ENCODE results near the gene TNNT3. TPM values are rescaled to one million over a fixed set of nuclear protein-coding genes. Genes with fewer than 3 reads are reported as not detected.

The TNNT3 gene
- total RNA-seq, 2 experiments from 2014 or later: 19.1 to 21.9 TPM

DNA sequence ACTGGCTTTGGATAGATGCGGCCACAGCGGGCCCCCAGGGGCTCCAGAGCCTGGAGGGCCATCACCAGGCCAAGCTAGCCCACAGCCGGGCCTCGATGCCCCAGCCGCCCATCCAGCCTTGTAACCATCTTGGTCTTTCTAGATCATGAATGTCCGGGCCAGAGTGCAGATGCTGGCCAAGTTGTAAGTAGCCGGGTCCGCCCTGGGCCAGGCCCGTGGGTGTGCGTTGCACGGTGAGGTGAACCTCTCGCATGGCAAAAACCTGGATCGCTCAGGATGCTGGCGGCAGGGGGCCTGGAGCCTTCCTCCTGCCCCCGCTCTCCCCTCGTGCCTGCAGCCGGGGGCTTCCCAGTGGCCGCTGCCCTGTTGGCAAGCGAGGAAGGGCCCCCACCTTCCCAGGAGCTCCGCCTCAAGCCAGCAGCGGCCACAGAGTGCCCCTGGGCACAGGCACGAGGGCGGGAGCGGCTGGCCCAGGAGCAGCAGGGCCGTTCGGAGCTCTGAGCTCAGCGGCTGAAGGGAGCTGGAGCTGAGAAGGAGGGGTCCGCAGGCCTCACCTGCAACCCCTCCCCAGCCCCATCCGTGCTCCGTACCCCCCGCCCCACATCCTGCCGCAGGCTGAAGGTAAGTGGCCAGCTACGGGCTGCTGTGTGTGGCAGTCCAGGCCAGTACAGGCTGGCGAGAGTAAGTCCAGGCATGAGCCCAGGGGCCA, 16.7 kb downstream of the TNNT3 start:
- no peaks in the 10 kb centered on the region for H3K36me3 ChIP-seq (ENCODE audit: insufficient read depth, low read length)
- ChIA-PET POLR2A (no interaction called here), CTCF (no interaction called here)
- intact Hi-C loops (cut with DNase I, micrococcal nuclease): no loop called here
- peaks cover 4% of the 10 kb centered on the region for H3K27me3 Mint-ChIP-seq
- H3K4me1 Mint-ChIP-seq (ENCODE audit: low read depth): no peaks in the 10 kb centered on the region
- H3K27me3 ChIP-seq (ENCODE audit: control insufficient read depth in 1 of 2, insufficient read depth in 2 of 2, low read length in 2 of 2): no peaks in the 10 kb centered on the region
- no peaks in the 10 kb centered on the region for H3K9me3 Mint-ChIP-seq
- H3K36me3 Mint-ChIP-seq (ENCODE audit: low read depth): no peaks in the 10 kb centered on the region
- no peak overlapping the region for H3K27ac ChIP-seq (ENCODE audit: low read depth in 1 of 2, low read length in 2 of 2)
- H3K4me3 ChIP-seq (ENCODE audit: low read length): no peak overlapping the region
- H3K4me1 ChIP-seq (ENCODE audit: insufficient read depth, low read length): peaks cover 3% of the 10 kb centered on the region
- H3K4me3 Mint-ChIP-seq: no peak overlapping the region
- DNase-seq: peak in 1 of 14 experiments; percentile 0
- TF ChIP-seq, protein P1, sequence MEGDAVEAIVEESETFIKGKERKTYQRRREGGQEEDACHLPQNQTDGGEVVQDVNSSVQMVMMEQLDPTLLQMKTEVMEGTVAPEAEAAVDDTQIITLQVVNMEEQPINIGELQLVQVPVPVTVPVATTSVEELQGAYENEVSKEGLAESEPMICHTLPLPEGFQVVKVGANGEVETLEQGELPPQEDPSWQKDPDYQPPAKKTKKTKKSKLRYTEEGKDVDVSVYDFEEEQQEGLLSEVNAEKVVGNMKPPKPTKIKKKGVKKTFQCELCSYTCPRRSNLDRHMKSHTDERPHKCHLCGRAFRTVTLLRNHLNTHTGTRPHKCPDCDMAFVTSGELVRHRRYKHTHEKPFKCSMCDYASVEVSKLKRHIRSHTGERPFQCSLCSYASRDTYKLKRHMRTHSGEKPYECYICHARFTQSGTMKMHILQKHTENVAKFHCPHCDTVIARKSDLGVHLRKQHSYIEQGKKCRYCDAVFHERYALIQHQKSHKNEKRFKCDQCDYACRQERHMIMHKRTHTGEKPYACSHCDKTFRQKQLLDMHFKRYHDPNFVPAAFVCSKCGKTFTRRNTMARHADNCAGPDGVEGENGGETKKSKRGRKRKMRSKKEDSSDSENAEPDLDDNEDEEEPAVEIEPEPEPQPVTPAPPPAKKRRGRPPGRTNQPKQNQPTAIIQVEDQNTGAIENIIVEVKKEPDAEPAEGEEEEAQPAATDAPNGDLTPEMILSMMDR (IDR thresholded peaks at IDR 0.05): no peak
- H3K9me3 ChIP-seq (ENCODE audit: control insufficient read depth in 1 of 2, insufficient read depth in 1 of 2, low read length in 2 of 2): no peaks in the 10 kb centered on the region
- no peak overlapping the region for H3K27ac Mint-ChIP-seq
- ATAC-seq (ENCODE audit: poor library complexity): no peak

DNA sequence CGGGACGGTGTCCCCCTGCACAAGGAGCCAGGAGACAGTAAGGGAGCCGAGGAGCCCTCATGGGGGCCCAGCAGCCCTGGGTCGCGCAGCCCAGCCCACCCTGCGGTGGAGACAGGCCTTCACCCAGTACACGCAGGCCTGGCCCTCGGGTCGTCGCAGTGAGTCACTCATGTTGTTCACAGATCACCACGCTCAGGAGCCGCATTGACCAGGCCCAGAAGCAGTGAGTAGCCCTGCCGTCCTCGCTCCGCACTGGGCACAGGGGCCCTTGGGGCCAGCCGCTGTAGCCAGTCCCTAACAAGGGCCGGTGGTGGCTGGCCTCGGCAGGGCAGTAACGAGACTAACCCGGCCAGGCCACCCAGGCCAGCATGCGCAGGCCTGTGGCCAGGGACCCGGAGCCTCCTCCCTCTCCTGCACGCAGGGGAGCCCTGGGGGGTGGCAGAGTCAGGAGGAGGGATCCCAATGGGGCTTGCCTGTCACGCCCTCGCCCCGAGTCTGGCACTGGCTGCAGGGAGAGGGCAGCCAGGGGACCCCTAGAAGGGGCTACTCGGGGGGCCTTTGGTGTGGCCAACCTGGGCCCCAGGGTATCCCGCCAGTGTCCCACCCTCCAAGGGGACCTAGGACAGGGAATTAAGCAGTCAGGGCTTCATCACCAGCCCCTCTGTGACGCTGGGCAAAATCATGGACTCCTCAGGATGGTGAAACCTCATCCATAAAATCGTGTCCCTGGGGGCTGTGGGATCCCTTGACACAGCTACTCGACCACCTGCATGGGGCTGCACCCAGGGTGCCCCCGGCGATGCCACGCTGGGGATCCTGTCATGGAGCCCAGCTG, 17.5 kb downstream of the TNNT3 start:
- no peaks in the 10 kb centered on the region for H3K27me3 ChIP-seq (ENCODE audit: control insufficient read depth in 1 of 2, insufficient read depth in 2 of 2, low read length in 2 of 2)
- Mint-ChIP-seq H3K27ac (no peak overlapping the region), H3K36me3 (ENCODE audit: low read depth) (no peaks in the 10 kb centered on the region), H3K9me3 (no peaks in the 10 kb centered on the region), H3K27me3 (peaks cover 4% of the 10 kb centered on the region), H3K4me1 (ENCODE audit: low read depth) (no peaks in the 10 kb centered on the region), H3K4me3 (no peak overlapping the region)
- intact Hi-C loops (cut with DNase I, micrococcal nuclease): no loop called here
- no peak for ATAC-seq (ENCODE audit: poor library complexity)
- POLR2A ChIA-PET: no interaction called here
- TF ChIP-seq, protein P1 (IDR thresholded peaks at IDR 0.05): no peak
- peak in 1 of 14 experiments; percentile 0 for DNase-seq
- no peak overlapping the region for H3K4me3 ChIP-seq (ENCODE audit: low read length)
- peaks cover 3% of the 10 kb centered on the region for H3K4me1 ChIP-seq (ENCODE audit: insufficient read depth, low read length)
- no peaks in the 10 kb centered on the region for H3K36me3 ChIP-seq (ENCODE audit: insufficient read depth, low read length)
- H3K9me3 ChIP-seq (ENCODE audit: control insufficient read depth in 1 of 2, insufficient read depth in 1 of 2, low read length in 2 of 2): no peaks in the 10 kb centered on the region
- CTCF ChIA-PET: no interaction called here
- no peak overlapping the region for H3K27ac ChIP-seq (ENCODE audit: low read depth in 1 of 2, low read length in 2 of 2)

DNA sequence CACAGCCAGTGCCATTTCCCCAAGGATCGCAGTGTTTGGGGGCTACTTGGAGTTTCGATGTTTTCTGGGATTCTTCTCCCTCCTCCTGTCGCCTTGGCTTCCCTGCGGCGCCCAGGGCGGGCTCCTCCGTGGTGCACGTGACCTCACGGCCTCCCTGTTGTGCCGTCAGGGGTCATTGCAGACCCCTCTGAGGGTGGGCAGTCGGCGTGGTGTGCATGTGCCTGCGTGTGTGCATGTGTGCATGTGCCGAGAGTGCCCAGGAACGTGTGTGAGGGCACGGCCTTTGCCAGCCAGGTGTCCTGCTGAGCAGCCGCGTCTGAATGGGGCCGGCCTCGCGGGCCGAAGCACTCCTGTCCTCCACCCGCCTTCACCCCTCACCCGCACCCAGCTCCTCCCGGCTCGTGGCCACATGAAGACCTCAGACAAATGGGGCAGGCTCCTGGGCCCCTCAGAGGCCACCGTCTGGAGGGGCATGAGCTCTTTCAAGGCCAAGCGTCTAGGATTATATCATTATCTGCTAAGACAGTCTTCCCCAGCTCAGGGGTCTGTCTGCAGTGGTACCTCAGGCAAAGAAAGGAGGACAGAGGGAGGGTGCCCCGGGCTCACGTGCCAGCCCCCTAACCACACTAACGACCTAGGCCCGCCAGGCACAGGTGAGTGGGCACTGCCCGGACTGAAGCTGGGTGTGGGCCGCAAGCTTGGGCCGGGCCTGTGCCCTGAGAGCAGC, 18.3 kb downstream of the TNNT3 start:
- H3K27ac Mint-ChIP-seq: no peak overlapping the region
- H3K9me3 Mint-ChIP-seq: no peaks in the 10 kb centered on the region
- peaks cover 3% of the 10 kb centered on the region for H3K4me1 ChIP-seq (ENCODE audit: insufficient read depth, low read length)
- TF ChIP-seq, protein P1 (IDR thresholded peaks at IDR 0.05): no peak
- intact Hi-C loops (cut with DNase I, micrococcal nuclease): loop anchor here in 1 of 2 experiments (1.0 kb wide), 1 partner anchor 22 kb away; no protein-coding TSS in a partner anchor
- H3K4me3 ChIP-seq (ENCODE audit: low read length): no peak overlapping the region
- H3K27me3 ChIP-seq (ENCODE audit: control insufficient read depth in 1 of 2, insufficient read depth in 2 of 2, low read length in 2 of 2): no peaks in the 10 kb centered on the region
- no peak overlapping the region for H3K4me3 Mint-ChIP-seq
- no peaks in the 10 kb centered on the region for H3K36me3 ChIP-seq (ENCODE audit: insufficient read depth, low read length)
- ChIA-PET POLR2A (no interaction called here), CTCF (no interaction called here)
- no peaks in the 10 kb centered on the region for H3K9me3 ChIP-seq (ENCODE audit: control insufficient read depth in 1 of 2, insufficient read depth in 1 of 2, low read length in 2 of 2)
- peaks cover 4% of the 10 kb centered on the region for H3K27me3 Mint-ChIP-seq
- H3K4me1 Mint-ChIP-seq (ENCODE audit: low read depth): no peaks in the 10 kb centered on the region
- H3K36me3 Mint-ChIP-seq (ENCODE audit: low read depth): no peaks in the 10 kb centered on the region
- H3K27ac ChIP-seq (ENCODE audit: low read depth in 1 of 2, low read length in 2 of 2): no peak overlapping the region
- ATAC-seq (ENCODE audit: poor library complexity) (no peak), DNase-seq (peak in 1 of 14 experiments; percentile 0)
